HTERT RPE-1 (cell line): ENCODE results near the gene MTO1.
"Not testable (repeated sequence)": the region's sequence is repeated elsewhere in the genome, so short reads cannot be mapped to it uniquely, and the experiment has no call there.

Experiments used
- in situ Hi-C: fragments of 300-500 bp; cut with MboI; formaldehyde crosslinking; loops from 4 replicates; pipeline ENCODE4 v1.14.3; 2020; ENCODE audit warnings: low sequenced_read_pairs

MTO1 gene

DNA sequence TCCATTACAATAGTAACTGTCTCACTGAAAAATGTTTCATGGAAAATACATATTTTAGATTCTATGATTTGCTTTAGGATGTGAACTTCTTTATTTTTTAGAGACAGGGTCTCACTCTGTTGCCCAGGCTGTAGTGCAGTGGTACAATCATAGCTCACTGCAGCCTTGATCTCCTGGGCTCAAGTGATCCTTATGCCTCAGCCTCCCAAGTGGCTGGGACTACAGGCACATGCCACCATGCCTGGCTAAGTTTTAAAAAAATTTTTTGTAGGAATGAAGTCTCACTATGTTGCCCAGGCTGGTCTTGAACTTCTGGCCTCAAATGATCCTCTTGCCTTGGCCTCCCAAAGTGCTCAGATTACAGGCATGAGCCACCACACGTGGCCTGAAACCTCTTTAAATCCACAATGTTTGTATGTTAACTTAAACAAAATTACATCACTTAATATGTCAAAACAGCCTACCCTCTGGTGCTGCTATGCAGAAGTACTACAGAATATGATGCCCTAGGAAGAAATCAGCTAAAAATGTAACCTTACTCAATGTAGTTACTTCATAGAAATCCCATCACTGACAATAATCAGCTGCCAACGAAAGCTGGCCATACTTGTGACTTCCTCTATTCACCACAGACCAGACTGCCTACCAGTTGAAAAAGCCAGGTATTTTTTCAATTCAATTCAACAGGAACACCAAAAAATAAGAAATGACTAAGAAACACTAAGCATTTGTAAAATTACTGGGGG lies 41.7 kb downstream of the MTO1 start:
- in situ Hi-C loops, result no loop called here

DNA sequence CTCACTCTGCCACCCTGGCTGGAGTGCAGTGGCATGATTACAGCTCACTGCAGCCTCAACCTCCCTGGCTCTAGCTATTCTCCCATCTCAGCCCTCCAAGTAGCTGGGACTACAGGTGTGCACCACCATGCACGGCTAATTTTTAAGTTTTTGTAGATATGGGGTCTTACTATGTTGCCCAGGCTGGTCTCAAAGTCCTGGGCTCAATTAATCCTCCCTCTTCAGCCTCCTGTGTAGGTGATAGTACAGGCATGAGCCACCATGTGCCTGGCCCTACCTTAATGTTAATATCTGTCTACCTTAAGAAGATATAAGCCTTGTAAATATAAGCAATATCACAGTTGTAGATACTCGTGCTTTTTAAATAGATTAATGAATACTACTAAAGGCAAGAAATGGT lies 42.6 kb downstream of the MTO1 start:
- in situ Hi-C loops, result no loop called here

DNA sequence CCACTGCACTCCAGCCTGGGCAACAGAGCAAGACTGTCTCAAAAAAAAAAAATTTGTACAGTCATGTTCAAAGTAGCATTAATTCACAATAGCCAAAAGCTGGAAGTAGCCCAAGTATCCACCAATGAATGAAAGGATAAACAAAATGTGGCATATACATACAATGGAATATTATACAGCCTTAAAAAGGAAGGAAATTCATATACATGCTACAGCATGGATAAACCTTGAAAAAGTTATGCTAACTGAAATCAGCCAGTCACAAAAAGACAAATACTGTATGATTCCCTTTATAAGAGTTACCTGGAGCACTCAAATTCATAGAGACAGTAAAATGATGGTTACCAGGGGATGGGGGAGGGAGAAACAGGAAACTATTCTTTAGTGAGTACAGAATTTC lies 43.6 kb downstream of the MTO1 start:
- in situ Hi-C loops, result no loop called here

DNA sequence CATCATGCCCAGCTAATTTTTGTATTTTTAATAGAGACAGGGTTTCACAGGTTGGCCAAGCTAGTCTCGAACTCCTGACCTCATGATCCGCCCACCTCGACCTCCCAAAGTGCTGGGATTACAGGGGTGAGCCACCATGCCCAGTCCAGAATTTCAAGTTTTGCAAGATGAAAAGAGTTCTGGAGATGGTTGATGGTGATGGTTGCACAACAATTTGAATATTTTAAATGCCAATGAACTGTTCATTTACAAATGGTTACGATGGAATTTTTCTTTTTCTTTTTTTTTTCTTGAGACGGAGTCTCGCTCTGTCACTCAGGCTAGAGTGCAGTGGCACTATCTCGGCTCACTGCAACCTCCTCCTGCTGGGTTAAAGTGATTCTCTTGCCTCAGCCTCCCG lies 44.2 kb downstream of the MTO1 start:
- in situ Hi-C loops, result not testable (repeated sequence)

DNA sequence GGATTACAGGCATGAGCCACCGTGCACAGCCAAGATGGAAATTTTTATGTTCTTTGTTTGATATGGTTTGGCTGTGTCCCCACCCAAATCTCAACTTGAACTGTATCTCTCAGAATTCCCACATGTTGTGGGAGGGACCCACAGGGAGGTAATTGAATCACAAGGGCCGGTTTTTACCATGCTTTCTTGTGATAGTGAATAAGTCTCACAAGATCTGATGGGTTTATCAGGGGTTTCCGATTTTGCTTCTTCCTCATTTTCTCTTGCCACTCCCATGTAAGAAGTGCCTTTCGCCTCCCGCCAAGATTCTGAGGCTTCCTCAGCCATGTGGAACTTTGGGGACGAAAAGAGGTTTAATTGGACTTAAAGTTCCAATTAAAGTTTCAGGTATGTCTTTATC lies 44.7 kb downstream of the MTO1 start:
- in situ Hi-C loops, result no loop called here

DNA sequence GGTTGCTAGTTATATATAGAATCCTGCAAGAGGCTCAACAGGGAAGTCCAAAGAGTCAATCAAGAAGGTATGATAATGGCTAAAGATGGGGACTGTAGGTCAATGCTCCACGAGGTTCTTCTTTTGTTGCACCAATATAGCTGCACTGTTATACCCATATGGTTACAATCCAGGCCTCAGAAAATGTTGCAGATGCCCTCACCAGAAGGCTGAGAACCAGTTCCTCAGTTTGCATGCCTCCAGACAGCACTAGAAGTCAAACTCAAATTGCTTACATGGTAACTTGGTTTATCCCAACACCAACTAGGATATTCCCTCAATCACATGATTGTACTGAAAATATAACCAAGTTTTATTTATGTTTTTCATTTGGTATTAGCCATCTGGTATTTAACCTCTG lies 47.2 kb downstream of the MTO1 start:
- in situ Hi-C loops, result no loop called here

DNA sequence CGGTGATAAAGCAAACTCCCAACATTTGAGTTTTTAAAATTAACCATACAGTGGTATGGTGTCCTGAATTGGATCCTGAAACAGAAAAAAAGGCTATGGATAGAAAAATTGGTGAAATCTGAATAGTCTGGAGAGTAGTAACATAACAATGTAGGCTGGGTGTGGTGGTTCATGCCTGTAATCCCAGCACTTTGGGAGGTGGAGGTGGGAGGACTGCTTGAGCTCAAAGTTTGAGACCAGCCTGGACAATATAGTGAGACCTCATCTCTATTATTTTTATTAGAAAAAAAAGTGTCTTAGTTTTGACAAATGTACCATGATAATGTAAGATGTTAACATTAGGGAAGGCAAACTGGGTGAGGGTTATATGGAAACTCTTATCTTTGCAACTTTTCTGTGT lies 48.3 kb downstream of the MTO1 start:
- in situ Hi-C loops, result no loop called here

DNA sequence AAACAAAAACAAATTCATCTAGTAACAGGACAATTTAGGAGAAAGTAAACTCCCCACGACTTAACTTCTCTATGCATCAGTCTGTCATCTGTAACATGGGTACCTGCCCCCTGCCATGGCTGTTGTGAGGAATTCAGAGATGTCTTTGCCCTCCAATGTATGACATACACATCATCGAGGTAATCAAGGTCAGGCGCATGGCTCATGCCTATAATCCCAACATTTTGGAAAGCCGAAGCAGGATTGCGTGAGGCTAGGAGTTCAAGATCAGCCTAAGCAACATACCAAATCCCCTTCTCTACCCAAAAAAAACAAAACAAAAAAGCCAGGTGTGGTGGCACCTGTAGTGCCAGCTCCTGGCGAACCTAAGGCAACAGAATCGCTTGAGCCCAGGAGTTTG lies 50.3 kb downstream of the MTO1 start:
- in situ Hi-C loops, result no loop called here

DNA sequence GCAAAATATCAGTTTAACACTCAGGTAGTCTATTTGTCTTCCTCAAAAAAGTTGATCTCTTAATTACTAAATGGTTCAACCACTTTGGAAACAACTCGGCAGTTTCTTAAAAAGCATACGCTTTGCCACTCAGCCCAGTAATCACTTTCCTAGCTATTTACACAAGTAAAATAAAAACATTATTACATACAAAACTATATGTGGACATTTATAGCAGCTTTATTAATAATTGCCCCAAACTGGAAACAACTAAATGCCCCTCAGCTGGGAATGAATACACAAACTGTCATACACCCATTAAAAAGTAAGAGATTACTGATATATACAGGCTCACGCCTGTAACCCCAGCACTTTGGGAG lies 51.9 kb downstream of the MTO1 start:
- in situ Hi-C loops, result no loop called here

GRCh38 chr6:73514746-73515110 lies 53.2 kb downstream of the MTO1 start:
- in situ Hi-C loops, result no loop called here

DNA sequence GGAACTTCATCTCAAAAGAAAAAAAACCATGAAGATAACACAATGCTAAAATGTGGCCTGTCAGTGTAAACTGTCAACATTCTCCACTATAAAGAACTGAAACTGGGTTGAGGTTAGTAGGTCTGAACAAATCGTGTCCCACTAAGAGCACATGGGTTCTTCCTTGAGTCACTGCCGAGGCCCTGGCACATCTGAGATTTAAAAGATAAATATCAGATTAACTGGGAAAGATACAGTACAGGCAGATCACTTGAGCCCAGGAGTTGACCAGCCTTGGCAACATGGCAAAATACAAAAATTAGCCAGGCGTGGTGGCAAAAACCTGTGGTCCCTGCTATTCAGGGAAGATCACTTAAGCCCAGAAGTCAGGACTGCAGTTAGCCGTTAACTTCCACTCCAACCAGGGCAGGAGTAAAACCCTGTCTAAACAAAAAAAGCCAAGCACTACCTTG lies 53.7 kb downstream of the MTO1 start:
- in situ Hi-C loops, result no loop called here

DNA sequence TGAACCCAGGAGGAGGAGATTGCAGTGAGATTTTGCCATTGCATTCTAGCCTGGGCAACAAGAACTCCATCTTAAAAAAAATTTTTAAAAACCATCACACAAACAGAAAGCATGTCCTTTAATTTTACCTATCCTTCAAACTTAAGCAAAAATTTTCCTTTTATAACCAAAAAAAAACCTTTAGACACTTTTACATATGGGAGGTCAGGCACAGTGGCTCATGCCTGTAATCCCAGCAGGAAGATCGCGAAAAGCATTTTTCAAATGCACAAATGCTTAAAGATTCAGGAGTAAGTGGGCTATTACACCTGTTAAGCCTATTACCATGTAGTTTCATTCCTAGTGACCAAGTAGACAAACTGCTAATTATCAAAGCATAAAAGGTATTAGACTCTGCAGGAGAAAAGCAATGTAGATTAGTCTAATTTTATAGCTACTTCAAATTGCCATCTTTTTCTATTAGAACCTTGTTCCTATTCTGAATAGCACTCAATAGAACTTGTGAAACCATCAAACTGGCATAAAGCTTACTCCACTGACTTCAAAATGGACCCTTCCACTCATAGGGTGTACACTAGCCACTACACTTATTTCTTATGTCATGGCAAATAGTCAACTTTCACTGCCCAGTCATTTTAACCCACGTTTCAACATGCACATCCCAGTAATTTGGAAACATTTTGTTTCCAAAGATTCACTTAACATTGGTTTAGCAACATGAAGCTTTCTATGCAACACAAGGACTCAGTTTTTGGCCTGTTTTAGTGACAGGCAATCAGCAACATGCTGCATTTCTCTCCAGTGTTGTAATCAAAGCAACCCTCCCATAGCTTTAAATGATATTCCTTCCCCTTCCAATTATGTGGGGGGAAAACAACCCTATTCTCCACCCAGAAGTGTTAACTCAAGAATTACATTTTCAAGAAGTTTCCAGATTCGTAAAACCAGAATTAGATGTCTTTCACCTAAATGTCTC lies 55.3 kb downstream of the MTO1 start:
- in situ Hi-C loops, result no loop called here

GRCh38 chr6:73518100-73518981 lies 56.8 kb downstream of the MTO1 start:
- in situ Hi-C loops, result not testable (repeated sequence)

GRCh38 chr6:73518982-73519881 lies 57.7 kb downstream of the MTO1 start:
- in situ Hi-C loops, result not testable (repeated sequence)

GRCh38 chr6:73519926-73520687 lies 58.6 kb downstream of the MTO1 start:
- in situ Hi-C loops, result no loop called here

DNA sequence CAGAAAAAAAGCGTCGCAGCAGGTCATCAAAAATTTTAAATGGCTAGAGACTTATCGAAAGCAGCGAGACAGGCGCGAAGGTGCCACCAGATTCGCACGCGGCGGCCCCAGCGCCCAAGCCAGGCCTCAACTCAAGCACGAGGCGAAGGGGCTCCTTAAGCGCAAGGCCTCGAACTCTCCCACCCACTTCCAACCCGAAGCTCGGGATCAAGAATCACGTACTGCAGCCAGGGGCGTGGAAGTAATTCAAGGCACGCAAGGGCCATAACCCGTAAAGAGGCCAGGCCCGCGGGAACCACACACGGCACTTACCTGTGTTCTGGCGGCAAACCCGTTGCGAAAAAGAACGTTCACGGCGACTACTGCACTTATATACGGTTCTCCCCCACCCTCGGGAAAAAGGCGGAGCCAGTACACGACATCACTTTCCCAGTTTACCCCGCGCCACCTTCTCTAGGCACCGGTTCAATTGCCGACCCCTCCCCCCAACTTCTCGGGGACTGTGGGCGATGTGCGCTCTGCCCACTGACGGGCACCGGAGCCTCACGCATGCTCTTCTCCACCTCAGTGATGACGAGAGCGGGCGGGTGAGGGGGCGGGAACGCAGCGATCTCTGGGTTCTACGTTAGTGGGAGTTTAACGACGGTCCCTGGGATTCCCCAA lies 59.3 kb downstream of the MTO1 start, which contains the start of gene EEF1A1:
Gene EEF1A1 (minus strand): TSS at position 345 of the 663 bp plus-strand sequence. CDS start 1,006 bp downstream, outside the sequence.
- in situ Hi-C loops, result no loop called here

DNA sequence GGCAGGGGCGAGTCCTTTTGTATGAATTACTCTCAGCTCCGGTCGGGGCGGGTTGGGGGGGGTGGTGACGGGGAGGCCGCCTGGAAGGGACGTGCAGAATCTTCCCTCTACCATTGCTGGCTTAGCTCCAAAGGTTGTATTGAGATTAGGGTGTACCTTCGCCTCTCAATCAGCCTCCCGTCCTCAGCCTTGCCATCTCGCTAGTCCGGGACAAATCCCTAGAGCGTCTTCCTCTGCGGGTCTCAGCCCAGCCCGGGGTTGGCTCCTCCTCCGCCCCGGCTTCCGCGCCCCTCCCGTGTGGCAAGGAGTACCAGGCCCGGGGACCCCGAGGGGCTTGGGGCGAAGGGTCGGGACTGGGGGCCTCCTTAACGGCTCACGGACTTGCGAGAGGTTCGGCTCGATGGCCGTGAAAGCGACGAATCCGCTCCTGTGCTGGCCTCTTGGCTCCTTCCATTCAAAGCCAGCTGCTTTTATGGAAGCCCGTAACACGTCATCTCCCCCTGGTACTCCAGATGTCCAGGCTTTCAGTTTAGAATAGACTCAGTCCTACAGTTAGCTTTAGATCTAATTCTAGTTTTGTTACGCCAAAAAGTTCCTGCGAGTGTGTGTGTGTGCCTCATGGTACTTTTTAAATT lies 59.9 kb downstream of the MTO1 start:
- in situ Hi-C loops, result no loop called here

DNA sequence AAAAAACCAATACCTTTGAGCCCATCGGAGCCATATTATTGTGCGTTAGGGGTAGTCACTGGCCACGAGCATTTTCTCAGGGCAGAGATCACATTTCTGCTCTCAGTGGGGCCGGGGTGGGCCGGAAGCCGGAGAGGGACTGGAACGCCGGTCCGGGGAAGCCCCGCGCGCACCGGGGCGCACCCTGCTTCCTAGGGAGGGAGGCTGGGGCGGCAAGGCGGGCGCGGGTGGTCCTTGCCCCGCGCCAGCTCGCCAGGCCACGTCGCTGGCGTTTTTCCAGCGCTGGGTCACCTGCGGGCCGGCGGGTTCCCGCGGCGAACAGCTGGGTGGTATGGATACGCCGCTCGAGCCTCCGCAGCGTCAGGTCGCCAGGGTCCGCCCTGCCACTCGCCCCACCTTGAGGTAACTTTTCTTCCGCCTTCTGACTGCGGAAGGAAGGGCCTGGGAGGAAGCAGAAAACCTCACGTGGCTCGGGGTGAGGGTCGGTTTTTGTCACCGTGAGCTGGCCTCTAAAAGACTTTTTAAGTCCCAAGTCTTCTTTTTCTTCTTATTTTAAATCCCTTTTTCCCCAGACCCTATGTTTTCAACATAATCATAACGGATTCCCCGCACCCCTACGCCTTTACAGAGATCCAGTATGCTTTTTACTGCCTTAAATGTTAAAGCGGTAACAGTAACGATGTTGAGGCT lies 62.0 kb downstream of the MTO1 start:
- in situ Hi-C loops, result no loop called here
